ENCODE results near the gene RAD54L2.
A peak's percentile ranks its signal among the peaks of the same experiment; 100 is the strongest.
"Not testable (repeated sequence)": the region's sequence is repeated elsewhere in the genome, so short reads cannot be mapped to it uniquely, and the experiment has no call there.

Gene RAD54L2

GRCh38 chr3:51538459-51539290, at the start of gene RAD54L2:
TSS of gene RAD54L2 (plus strand) at chr3:51538719. CDS start at chr3:51590421, 51,702 bp downstream.
- DNase-seq = peak; percentile 77

DNA sequence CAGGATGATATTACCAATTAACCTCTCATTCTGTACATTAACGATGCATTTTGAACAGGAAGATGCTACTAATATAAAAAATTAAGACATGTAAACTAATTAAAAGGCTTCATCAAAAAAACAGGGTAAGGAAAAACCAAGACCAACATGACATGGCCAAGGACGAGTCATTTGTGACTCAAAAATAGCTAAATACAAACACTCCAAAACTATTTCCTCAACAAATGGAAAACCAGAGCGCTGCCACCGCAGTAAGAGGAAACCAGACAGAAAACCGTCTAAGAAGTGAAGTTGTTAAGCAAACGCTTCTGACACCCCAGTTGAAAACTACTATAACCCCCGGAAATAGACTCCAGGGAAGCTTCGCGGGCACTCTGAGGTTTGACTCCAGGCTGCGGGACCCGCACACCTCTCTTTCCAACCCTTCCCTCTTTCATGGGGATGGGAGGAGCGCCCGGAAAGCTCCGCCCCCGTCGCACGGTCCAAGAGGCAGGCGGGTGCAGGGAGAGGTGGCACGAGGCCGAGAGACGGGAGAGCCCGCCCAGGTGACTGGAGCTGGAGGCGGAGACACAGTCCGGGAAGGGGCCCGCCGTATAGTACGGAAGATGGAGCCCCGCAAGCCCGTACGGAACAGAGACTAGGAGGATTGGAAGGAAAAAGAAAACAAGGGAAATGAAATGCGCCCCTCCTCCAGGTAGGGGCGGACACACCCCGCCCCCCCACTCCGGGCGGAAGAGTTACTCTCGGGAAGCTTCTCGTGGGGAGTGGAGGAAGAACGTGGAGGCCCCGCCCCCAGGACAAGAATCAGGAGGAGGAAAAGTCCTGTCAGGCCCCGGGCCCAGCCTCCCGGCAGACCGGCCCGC, 39.4 kb upstream of the RAD54L2 start:
- peak; percentile 88 for DNase-seq

GRCh38 chr3:51500632-51501131, 37.8 kb upstream of the RAD54L2 start:
- DNase-seq = no peak

GRCh38 chr3:51501833-51502561, 36.5 kb upstream of the RAD54L2 start:
- DNase-seq = peak; percentile 82

DNA sequence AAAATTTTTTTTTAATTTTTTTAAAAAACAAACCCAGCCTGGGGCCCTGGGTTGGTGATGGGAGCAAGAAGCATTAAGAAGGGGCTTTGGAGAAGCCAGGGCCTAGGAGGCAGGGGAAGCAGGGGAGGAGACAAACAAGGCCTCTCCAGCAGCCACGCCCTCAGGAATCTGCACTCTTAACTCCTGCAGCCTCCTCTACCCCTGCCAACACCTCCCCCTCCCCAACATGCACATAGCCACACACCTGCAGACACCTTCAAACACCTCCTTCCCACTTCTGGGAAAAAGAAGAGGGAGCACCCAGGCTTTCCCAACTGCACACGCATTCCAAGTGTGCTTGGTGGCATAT, 36.0 kb upstream of the RAD54L2 start:
- DNase-seq = no peak

DNA sequence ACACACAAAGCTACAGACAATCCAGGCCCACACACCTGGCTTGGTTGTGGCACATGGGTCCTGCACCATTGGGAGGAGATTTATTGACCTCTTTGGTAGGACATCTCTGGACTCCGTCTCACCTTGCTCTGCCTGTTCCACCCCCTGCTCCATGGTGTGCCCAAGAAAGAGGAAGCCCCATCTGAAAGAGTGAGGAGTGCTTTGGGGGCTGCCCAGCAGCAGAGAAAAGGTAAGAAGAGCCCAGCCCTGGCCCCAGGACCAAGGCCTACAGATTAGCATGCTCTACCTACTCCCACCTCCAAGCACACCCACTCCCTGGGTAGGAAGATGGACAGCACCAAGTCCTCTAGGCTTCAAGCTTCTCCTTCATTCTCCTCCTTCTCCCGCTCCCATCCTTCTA, 35.5 kb upstream of the RAD54L2 start:
- no peak for DNase-seq

DNA sequence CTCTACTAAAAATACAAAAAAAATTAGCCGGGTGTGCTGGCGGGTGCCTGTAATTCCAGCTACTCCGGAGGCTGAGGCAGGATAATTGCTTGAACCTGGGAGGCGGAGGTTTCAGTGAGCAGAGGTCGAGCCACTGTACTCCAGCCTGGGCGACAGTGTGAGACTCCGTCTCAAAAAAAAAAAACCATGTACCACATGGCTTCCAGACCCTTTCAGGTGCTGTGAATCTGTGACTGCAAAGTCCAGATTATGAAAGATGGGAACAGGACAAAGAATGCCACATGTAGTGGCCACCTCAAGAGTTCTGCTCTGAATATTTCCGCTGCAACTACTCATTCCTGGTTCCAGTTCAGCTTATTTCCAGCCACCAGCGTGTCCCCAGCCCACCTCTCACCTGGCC, 30.3 kb upstream of the RAD54L2 start:
- no peak for DNase-seq

DNA sequence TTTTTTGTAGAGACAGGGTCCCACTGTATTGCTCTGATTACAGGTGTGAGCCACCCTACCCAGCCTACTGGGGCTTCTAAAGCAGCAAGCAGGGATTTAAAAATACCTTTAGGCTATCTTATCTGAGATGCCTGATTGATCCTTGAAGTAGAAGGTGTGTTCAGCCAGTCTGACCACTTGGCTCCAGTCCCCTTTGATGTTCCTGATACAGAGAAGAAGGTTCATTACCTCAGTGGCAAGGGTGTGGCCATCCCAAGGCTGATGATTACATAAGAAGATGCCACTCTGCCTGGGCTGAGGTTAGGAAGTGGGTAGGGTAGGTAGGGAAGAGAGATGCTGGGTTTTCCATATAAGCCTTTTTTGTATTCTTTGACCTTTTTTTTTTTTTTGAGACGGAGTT, 27.5 kb upstream of the RAD54L2 start:
- DNase-seq = no peak

DNA sequence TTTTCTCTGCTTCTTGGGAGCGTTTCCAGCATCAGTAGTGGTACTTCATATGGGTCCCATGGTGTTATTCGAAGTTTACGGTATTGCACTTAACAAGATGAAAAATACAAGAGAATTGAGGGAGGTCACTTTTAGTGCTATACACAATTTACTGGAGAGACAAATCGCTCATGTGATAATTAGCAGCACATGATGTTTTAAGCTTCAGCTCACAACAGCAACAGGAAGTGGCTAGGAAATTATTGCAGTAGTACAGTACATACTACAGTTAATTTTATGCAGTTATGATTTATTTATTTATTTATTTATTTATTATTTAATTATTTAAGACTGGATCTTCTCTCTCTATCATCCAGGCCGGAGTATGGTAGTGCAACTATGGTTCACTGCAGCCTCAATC, 24.3 kb upstream of the RAD54L2 start:
- DNase-seq = no peak

DNA sequence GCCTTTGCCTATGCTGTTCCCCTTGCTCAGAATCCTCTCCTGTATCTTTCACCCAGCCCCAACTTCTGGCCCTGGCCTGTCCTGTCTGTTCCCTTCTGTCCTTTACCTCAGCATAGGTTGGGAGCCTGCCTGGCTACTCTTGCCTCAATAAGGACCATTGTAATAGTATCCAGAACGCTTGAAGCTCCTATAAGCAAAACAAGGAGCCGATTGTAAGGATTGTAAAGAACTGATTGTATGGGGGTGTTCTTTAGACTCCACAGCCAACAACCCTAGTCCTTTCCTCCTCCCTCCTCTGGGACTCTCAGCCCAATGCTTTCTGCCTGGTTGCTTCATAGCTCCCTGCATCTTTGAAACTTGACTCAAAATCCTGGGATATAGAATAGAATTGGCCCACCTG, 18.7 kb upstream of the RAD54L2 start:
- DNase-seq = no peak

DNA sequence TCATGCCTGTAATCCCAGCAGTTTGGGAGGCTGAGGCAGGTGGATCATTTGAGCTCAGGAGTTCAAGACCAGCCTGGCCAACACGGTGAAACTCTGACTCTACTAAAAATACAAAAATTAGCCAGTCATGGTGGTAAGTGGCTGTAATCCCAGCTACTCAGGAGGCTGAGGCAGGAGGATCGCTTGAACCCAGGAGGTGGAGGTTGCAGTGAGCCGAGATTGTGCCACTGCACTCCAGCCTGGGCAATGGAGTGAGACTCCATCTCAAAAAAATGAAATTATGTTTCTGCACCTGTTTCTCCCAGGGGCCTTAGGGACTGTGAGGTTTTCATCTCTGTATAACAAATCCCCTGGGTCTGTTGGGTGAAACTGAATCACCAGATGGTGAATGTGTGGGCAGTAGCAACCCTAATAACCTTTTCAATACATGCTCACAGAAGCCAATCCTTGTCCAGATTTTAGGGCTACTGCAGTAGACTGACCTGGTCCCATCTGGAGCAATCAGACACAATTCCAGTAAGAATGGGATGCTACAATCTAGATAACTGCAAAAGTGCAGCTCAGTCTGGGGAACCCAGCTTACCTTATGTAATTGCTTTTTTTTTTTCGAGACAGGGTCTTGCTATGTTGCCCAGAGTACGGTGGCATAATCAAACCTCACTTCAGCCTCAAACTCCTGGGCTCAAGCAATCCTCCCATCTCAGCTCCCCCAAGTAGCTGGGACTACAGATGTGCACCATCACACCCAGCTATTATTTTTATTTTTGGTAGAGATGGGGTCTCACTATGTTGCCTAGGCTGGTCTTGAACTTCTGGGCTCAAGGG, 17.4 kb upstream of the RAD54L2 start:
- not testable (repeated sequence) for DNase-seq

DNA sequence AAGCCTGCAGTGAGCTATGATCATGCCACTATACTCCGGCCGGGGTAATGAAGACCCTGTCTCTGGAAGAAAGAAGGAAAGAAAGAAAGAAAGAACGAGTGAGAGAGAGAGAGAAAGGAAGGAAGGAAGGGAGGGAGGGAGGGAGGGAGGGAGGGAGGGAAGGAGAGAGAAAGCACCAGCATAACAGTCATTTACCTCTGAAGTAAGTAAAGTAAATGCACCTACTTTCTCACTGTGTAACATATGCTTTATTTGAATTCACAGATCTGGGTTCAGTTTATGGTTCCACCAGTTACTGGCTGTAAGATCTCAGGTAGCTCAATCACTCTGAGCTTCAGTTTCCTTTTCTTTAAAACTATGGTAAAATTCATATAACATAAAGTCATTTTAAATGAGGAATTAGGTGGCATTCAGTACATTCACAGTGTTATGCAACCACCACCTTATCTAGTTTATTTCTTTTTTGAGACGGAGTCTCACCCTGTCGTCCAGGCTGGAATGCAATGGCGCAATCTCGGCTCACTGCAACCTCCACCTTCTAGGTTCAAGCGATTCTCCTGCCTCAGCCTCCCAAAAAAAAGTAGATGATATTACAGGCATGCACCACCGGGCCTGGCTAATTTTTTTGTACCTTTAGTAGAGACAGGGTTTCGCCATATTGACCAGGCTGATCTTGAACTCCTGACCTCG, 16.1 kb upstream of the RAD54L2 start:
- DNase-seq = no peak

DNA sequence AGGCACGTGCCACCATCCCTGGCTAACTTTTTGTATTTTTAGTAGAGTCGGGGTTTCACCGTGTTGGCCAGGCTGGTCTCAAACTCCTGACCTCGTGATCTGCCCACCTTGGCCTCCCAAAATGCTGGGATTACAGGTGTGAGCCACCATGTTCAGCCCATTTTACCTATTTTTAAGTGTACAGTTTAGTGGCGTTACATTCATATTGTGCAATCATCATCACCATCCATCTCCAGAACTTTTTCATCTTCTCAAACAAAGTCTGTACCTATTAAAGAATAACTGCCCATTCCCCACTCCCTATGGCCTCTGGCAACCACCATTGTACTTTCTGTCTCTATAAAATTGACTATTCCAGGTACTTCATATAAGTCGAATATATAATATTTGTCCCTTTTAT, 13.6 kb upstream of the RAD54L2 start:
- DNase-seq = not testable (repeated sequence)

GRCh38 chr3:51530485-51530884, 8.0 kb upstream of the RAD54L2 start:
- DNase-seq = no peak

GRCh38 chr3:51535146-51536019, 3.1 kb upstream of the RAD54L2 start:
- no peak for DNase-seq

GRCh38 chr3:51537631-51538030, 888 bp upstream of the RAD54L2 start:
- DNase-seq = not testable (repeated sequence)

GRCh38 chr3:51538115-51538458, 432 bp upstream of the RAD54L2 start:
- DNase-seq = no peak

DNA sequence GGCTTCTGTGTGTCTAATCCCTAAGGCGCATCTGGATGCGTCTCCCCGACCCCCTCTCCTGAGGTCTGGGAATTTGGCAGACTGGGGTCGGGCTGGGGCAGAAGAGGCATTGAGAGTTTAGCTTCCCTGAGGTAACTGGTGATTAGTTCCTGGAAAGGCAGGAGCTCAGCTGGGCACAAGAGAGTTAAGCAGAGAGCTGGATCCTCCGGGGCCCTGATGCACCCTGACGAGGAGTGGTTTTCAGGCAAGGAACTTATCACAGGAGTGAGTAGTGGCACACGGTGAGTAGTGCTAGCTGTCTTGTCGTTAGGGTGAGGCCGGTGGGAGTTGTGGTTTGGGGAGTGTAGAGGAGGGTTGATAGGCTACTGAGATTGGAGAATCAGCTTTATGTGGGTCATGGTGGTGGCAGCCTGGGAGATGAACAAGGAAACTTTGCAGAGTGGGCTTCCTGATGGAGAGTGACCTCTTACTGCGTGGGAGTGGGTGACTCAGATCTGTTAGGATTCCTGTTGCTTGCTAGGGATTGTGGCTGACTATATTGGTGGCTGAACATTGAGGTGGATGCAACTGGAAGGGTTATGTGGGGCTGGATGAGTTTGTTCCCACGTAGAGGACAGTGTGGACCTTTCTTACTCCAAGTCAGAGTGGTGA, 897 bp downstream of the RAD54L2 start:
- peak; percentile 19 for DNase-seq

DNA sequence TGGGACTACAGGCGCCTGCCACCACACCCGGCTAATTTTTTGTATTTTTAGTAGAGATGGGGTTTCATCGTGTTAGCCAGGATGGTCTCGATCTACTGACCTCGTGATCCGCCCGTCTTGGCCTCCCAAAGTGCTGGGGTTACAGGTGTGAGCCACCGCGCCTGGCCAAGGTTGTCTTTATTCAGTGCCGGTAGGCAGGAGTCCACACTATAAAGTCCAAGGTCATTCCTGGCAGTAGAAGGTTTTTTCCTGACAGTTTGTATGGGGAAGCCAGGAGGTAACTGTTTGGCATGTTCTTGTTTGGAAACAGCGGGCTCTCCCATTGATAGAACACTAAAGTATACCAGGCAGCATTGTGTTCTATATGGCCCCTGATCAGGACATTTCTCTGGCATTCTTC, 4.1 kb downstream of the RAD54L2 start:
- DNase-seq = not testable (repeated sequence)
